ENCODE data around the gene C1QTNF7.

GRCh38 chr4:15381806-15382338 lies 46.0 kb upstream of the C1QTNF7 start:
- TF ChIP-seq, protein P1, sequence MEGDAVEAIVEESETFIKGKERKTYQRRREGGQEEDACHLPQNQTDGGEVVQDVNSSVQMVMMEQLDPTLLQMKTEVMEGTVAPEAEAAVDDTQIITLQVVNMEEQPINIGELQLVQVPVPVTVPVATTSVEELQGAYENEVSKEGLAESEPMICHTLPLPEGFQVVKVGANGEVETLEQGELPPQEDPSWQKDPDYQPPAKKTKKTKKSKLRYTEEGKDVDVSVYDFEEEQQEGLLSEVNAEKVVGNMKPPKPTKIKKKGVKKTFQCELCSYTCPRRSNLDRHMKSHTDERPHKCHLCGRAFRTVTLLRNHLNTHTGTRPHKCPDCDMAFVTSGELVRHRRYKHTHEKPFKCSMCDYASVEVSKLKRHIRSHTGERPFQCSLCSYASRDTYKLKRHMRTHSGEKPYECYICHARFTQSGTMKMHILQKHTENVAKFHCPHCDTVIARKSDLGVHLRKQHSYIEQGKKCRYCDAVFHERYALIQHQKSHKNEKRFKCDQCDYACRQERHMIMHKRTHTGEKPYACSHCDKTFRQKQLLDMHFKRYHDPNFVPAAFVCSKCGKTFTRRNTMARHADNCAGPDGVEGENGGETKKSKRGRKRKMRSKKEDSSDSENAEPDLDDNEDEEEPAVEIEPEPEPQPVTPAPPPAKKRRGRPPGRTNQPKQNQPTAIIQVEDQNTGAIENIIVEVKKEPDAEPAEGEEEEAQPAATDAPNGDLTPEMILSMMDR (IDR thresholded peaks at IDR 0.05), result no peak
- TF ChIP-seq POLR2AphosphoS5 (IDR thresholded peaks at IDR 0.05; ENCODE audit: insufficient read depth in 1 of 2, low read depth in 1 of 2) (no peak), POLR2A (IDR thresholded peaks at IDR 0.05) (no peak)

All from vagina (tissue), 2 donors.